HG03175 (cell line): ENCODE measurements around the gene ZNF791.
"Not testable (repeated sequence)": the region's sequence is repeated elsewhere in the genome, so short reads cannot be mapped to it uniquely, and the experiment has no call there.

Experiments used
- ATAC-seq: cut with Tn5 transposase; IDR thresholded peaks from one replicate; pipeline ENCODE4 v1.9.1; 2021; ENCODE audit warnings: mild to moderate bottlenecking, moderate library complexity; ENCODE audit not compliant: unreplicated experiment

The ZNF791 gene

GRCh38 chr19:12665671-12666264 lies 55.0 kb downstream of the ZNF791 start:
- ATAC-seq = no peak

DNA sequence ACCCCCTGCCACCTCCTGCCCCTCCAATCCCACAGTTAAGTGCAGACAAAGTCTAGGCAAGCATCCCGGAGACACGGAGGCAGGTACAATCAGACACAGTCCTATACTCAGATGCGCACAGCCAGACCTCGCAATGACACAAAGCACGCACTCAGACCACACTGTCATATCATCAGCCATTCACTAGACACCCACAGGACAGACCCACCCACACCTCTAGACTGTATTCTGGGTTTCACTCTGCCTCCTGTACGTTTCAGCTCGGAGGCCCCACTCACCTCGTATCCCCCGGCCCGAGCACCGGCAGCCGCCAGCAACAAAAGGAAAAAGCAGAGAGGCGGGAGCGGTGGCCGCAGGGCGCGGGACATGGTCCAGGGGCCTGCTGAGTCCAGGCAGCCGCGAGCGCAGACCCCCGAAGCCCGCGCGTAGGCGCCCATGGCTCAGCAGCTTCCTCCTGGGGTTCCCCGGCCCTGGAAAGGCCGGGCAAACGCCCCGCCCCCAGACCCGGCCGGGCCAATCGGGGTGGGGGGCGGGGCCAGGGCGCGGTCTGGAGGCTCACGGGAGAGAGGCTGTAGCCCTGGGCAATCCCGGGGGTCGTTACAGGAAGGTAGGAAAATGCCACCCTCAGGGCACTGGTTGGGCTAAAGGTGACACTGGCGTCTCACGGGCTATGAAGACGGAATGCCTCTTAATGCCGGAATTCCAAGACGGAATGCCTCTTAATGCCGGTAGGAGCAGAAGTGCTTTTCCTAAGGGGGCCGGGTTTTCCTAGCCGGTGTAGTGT lies 55.7 kb downstream of the ZNF791 start, which contains the start of the genes MAN2B1 and WDR83:
Gene MAN2B1 (minus strand): TSS at position 478 of the 784 bp plus-strand sequence. CDS start 41 bp downstream, at position 437.
Gene WDR83 (plus strand): TSS at position 543 of the 784 bp plus-strand sequence. CDS start 2,984 bp downstream, outside the sequence.
- ATAC-seq = peak; percentile 42

DNA sequence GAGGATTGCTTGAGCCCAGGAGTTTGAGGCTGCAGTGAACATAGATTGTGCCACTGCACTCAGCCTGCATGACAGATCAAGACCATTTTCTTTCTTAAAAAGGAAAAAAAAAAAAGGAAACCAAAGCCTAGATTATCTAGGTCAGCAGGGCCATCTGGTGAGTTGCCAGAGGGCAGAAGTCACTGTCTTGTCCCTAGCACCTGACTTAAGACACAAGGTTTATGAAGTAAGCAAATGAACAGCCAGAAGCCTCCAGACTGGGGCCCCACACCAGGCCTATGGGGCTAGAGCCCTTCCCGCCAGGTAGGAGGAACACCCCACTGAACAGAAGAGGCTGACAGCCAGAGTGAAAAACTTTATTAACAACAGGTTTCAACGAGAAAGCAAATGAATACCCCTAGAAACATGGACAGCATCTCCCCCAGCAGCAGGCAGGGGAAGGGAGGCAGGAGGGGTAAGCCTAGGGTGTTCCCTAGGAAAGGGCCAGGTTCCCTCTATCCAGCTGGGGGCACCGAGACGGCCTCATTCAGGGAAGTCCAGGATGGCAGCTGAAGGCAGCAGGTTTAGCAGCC lies 57.1 kb downstream of the ZNF791 start:
- no peak for ATAC-seq

- no peak for ATAC-seq
These were observed 57.6 kb downstream of the ZNF791 start for GRCh38 chr19:12668346-12668745.

DNA sequence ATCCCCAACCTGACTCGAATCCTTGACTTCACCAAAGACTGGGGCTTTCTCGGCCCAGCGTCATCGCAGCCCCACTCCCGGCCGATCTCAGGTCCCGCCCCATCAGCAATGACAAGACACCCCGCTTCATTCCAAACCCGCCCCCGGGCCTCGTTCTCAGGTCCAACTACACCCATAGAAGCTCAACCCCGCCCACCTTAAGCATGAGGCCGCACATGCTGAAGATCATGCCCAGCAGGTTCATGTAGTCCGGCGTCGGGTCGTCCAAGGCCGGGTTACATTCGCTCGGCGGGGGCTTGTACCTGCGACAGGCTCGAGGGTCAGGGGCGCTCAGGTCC lies 58.2 kb downstream of the ZNF791 start:
- ATAC-seq = no peak

GRCh38 chr19:12669270-12670158 lies 58.8 kb downstream of the ZNF791 start:
- no peak for ATAC-seq

GRCh38 chr19:12670159-12670928 lies 59.6 kb downstream of the ZNF791 start:
- no peak for ATAC-seq

DNA sequence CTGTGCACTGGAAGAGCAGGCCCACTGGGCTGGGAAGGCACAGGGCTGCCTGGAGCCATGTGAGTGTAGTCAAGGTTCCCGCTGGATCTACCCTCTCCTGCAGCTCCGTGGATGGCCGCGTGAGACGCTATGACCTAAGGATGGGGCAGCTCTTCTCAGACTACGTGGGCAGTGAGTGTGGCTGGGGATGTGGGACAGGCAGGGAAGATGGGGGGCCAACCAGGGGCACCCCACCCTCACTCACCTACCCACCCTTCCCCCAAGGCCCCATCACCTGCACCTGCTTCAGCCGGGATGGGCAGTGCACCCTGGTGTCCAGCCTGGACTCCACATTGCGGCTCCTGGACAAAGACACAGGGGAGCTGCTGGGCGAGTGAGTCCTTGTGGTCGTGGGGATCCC lies 62.0 kb downstream of the ZNF791 start:
- no peak for ATAC-seq

DNA sequence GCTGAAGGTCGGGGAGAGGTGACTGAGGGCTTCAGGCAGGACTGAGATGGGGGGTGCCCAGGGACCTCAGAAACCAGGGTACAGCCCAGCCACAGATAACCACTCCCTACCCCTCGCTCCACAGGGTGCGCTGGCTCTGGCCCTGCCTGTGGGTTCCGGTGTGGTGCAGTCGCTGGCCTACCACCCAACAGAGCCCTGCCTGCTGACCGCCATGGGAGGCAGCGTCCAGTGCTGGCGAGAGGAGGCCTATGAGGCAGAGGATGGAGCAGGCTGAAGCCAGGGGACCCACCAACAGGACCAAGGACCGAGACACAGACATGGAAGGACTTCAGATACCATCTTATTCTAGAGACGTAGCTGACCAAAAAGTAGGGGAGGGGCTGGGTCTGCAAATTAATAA lies 64.7 kb downstream of the ZNF791 start:
- ATAC-seq = no peak

DNA sequence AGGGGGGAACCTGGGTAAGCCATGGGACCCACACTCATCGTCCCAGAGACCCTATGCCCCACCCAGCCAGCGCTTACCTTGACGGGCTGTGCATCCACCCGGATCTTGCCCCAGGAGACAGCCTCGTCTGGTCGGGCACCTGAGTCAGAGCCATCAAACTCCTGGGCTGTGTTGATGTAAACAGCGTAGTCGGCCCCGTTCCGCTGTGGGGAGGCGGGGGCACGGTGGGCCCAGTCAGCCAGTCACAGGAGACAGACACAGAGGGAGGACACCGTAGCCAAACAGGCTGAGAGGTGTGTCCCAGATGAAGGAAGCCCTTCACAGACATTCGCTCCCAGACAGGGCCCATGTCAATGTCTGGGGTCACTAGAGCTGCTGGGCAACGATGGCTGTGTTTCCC lies 65.2 kb downstream of the ZNF791 start:
- ATAC-seq = no peak

- ATAC-seq = no peak
These were observed 65.7 kb downstream of the ZNF791 start for GRCh38 chr19:12676384-12676792.

DNA sequence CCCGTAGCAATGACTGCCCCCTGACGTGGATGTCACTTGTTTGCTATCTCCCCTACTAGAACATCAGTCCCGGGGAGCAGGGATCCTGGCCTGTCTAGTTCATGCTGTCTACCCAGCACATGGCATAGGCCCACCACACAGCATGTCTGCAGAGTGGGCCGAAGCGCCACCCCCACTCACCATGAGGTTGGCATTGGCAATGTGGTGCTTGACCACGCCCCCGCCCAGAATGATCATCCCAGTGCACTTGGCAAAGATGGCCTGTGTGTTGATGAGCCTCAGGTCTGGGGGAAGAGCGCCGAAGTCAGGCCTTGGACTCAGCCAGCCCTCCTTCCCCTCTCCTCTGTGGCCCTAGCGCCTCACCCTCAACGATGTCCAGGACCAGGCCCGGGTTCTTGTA lies 66.2 kb downstream of the ZNF791 start:
- ATAC-seq = no peak

DNA sequence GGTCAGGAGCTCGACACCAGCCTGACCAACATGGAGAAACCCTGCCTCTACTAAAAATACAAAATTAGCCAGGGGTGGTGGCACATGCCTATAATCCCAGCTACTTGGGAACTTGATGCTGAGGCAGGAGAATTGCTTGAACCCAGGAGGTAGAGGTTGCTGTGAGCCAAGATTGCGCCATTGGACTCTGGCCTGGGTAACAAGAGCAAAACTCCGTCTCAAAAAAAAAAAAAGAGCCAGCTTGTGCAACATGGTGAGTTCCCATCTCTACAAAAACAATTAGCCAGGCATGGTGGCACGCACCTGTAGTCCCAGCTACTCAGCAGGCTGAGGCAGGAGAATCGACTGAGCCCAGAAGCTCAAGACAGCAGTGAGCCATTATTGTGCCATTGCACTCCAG lies 67.3 kb downstream of the ZNF791 start:
- not testable (repeated sequence) for ATAC-seq

DNA sequence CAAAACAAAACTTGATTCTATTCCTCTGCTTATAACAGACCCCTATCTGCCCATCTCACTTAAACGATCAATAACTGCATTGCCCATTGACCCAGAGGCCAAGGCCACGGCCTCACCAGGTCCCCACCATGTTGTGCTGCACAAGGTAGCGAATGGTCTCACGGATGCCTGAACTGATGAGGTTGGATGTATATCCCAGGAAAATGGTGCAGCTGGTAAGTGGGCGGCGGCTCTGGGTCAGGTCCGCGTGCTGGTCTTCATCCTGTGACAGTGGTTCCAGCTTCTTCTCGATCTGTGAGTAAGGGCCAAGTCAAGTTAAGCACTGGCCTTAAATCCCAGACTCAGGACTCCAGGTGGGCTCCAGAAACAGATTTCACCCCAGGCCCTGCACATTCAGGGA lies 69.3 kb downstream of the ZNF791 start:
- ATAC-seq = no peak

GRCh38 chr19:12681074-12681987 lies 70.6 kb downstream of the ZNF791 start, which contains the start of gene DHPS:
TSS of gene DHPS (minus strand) at chr19:12681880. CDS start at chr19:12681766, 114 bp downstream.
- peak; percentile 75 for ATAC-seq
